Thyroid gland (tissue), 4 donors: ENCODE data around the gene KCTD2. TPM values are rescaled to one million over a fixed set of nuclear protein-coding genes. Genes with fewer than 3 reads are reported as not detected.

Source experiments
- DNase-seq, 2 donors: peaks; one replicate each; pipeline ENCODE4 v3.0.0-alpha.2; 2019
- H3K27ac ChIP-seq, 3 donors: fragments of 200-600 bp; sonication (generic); 1 replicate in 2 of 3; 2 replicates in 1 of 3; pipeline ENCODE4 v1.5.1; 2016 to 2019; ENCODE audit warnings: mild to moderate bottlenecking in 1 of 3, moderate library complexity in 1 of 3
- H3K27me3 ChIP-seq: fragments of 200-600 bp; sonication (generic); one replicate; pipeline ENCODE4 v1.5.1; 2019
- H3K36me3 ChIP-seq, 2 donors: fragments of 200-600 bp; sonication (generic); one replicate each; pipeline ENCODE4 v1.5.1; 2016 to 2019
- H3K4me1 ChIP-seq, 2 donors: fragments of 200-600 bp; sonication (generic); one replicate each; pipeline ENCODE4 v1.5.1; 2017 to 2019
- H3K4me3 ChIP-seq, 3 donors: fragments of 200-600 bp; sonication (generic); replicated peaks in 1 of 3; 1 replicate in 2 of 3; 2 replicates in 1 of 3; pipeline ENCODE4 v1.5.1; 2016; ENCODE audit warnings: mild to moderate bottlenecking in 1 of 3
- H3K9me3 ChIP-seq: fragments of 200-600 bp; sonication (generic); one replicate; pipeline ENCODE4 v1.5.1; 2017
- CTCF ChIP-seq, 6 experiments: fragments of 200-600 bp in 3 of 6; fragments of 450-650 bp in 3 of 6; sonication (generic) in 3 of 6; IDR thresholded peaks; one replicate each; pipeline ENCODE4 v1.5.1; 2016 to 2019; ENCODE audit warnings: antibody characterized with exemption in 6 of 6, mild to moderate bottlenecking in 2 of 6, inconsistent platforms in 1 of 6, moderate library complexity in 1 of 6
- POLR2A ChIP-seq, 2 donors: fragments of 450-650 bp; IDR thresholded peaks; one replicate each; pipeline ENCODE4 v1.6.1; 2017; ENCODE audit warnings: antibody characterized with exemption in 2 of 2, mild to moderate bottlenecking in 2 of 2, moderate library complexity in 1 of 2
- WGBS, 2 donors: methylation state at CpG; one replicate each; pipeline ENCODE4 v1.1.5; 2017; 5-methylcytosine and 5-hydroxymethylcytosine counted together
- intact Hi-C: fragments of 100-400 bp; cut with DNase I; formaldehyde crosslinking; loops from one replicate; pipeline ENCODE4 v1.15.1; 2023
- total RNA-seq, 4 donors: library from RNA; depleted of rRNA; stranded (reverse); fragments of >200 nt; gene quantifications; one replicate each; pipeline ENCODE4 v1.2.3, GENCODE V29; 2016

The KCTD2 gene
- total RNA-seq, 4 donors from 2014 or later = 33.6 to 48.6 (median 41.7) TPM

- no peaks in the 10 kb centered on the region for H3K27me3 ChIP-seq
- H3K36me3 ChIP-seq = no peaks in the 10 kb centered on the region
- intact Hi-C loops = no loop called here
- TF ChIP-seq CTCF (IDR thresholded peaks at IDR 0.05) (no peak), POLR2A (IDR thresholded peaks at IDR 0.05) (no peak)
- WGBS, 2 donors = 1% methylated on average over 19 of the region's 38 CpGs
- peak; percentile 16 to 39 for DNase-seq
- H3K9me3 ChIP-seq = no peaks in the 10 kb centered on the region
- H3K4me1 ChIP-seq = peaks cover 16 to 17% of the 10 kb centered on the region in 2 donors
- peak overlapping the region; percentile 41 to 64 (median 60) for H3K4me3 ChIP-seq
- H3K27ac ChIP-seq = peak overlapping the region in 2 of 3 donors; percentile 74 to 83
Measured at GRCh38 chr17:75047398-75048098, 523 bp downstream of the KCTD2 start.

- intact Hi-C loops = no loop called here
- DNase-seq = no peak
- TF ChIP-seq CTCF (IDR thresholded peaks at IDR 0.05) (no peak), POLR2A (IDR thresholded peaks at IDR 0.05) (no peak)
- Histone ChIP-seq H3K27me3 (no peaks in the 10 kb centered on the region), H3K4me1 (peaks cover 16 to 17% of the 10 kb centered on the region in 2 donors), H3K4me3 (peak overlapping the region in 2 of 3 donors; percentile 60 to 64), H3K9me3 (no peaks in the 10 kb centered on the region), H3K27ac (peak overlapping the region in 1 of 3 donors; percentile 74), H3K36me3 (peaks cover 2 to 5% of the 10 kb centered on the region in 2 donors)
- WGBS, 2 donors = 45 to 52% methylated on average over 5 of the region's 5 CpGs
Measured at GRCh38 chr17:75048249-75048878, 1.3 kb downstream of the KCTD2 start.

GRCh38 chr17:75049057-75049456, 2.0 kb downstream of the KCTD2 start:
- Histone ChIP-seq H3K36me3 (peaks cover 4 to 10% of the 10 kb centered on the region in 2 donors), H3K9me3 (no peaks in the 10 kb centered on the region), H3K4me1 (peaks cover 16 to 17% of the 10 kb centered on the region in 2 donors), H3K27me3 (no peaks in the 10 kb centered on the region), H3K4me3 (no peak overlapping the region), H3K27ac (peak overlapping the region in 1 of 3 donors; percentile 17)
- intact Hi-C loops = no loop called here
- TF ChIP-seq CTCF (IDR thresholded peaks at IDR 0.05) (no peak), POLR2A (IDR thresholded peaks at IDR 0.05) (no peak)
- no peak for DNase-seq
- 86 to 93% methylated on average over 5 of the region's 5 CpGs for WGBS, 2 donors

GRCh38 chr17:75049706-75050105, 2.7 kb downstream of the KCTD2 start:
- Histone ChIP-seq H3K27ac (no peak overlapping the region), H3K36me3 (peaks cover 4 to 11% of the 10 kb centered on the region in 2 donors), H3K4me1 (peaks cover 16 to 17% of the 10 kb centered on the region in 2 donors), H3K4me3 (no peak overlapping the region), H3K27me3 (no peaks in the 10 kb centered on the region), H3K9me3 (no peaks in the 10 kb centered on the region)
- intact Hi-C loops = no loop called here
- TF ChIP-seq POLR2A (IDR thresholded peaks at IDR 0.05) (no peak), CTCF (IDR thresholded peaks at IDR 0.05) (no peak)
- DNase-seq = no peak

- H3K9me3 ChIP-seq = no peaks in the 10 kb centered on the region
- no peak overlapping the region for H3K4me3 ChIP-seq
- H3K36me3 ChIP-seq = peaks cover 4 to 11% of the 10 kb centered on the region in 2 donors
- H3K27ac ChIP-seq = no peak overlapping the region
- no peak for DNase-seq
- no peaks in the 10 kb centered on the region for H3K27me3 ChIP-seq
- intact Hi-C loops = no loop called here
- no peak for TF ChIP-seq CTCF (IDR thresholded peaks at IDR 0.05)
- no peak for TF ChIP-seq POLR2A (IDR thresholded peaks at IDR 0.05)
- 86 to 88% methylated on average over 2 of the region's 2 CpGs for WGBS, 2 donors
- H3K4me1 ChIP-seq = peaks cover 10 to 12% of the 10 kb centered on the region in 2 donors
Measured at GRCh38 chr17:75051941-75052340, 4.9 kb downstream of the KCTD2 start.
